ENCODE measurements around the gene MIGA1.

GRCh38 chr1:77762072-77762476 lies 17.4 kb upstream of the MIGA1 start:
- TF ChIP-seq, protein P1, sequence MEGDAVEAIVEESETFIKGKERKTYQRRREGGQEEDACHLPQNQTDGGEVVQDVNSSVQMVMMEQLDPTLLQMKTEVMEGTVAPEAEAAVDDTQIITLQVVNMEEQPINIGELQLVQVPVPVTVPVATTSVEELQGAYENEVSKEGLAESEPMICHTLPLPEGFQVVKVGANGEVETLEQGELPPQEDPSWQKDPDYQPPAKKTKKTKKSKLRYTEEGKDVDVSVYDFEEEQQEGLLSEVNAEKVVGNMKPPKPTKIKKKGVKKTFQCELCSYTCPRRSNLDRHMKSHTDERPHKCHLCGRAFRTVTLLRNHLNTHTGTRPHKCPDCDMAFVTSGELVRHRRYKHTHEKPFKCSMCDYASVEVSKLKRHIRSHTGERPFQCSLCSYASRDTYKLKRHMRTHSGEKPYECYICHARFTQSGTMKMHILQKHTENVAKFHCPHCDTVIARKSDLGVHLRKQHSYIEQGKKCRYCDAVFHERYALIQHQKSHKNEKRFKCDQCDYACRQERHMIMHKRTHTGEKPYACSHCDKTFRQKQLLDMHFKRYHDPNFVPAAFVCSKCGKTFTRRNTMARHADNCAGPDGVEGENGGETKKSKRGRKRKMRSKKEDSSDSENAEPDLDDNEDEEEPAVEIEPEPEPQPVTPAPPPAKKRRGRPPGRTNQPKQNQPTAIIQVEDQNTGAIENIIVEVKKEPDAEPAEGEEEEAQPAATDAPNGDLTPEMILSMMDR (IDR thresholded peaks at IDR 0.05; ENCODE audit: low read depth, low read length) = no peak
- TF ChIP-seq EZH2phosphoT487 (IDR thresholded peaks at IDR 0.05; ENCODE audit: low read depth) = no peak

All from OCI-LY3 (cell line).